ENCODE results near the gene CHRNA7. TPM values are rescaled to one million over a fixed set of nuclear protein-coding genes. Genes with fewer than 3 reads are reported as not detected.
"Not testable (repeated sequence)": the region's sequence is repeated elsewhere in the genome, so short reads cannot be mapped to it uniquely, and the experiment has no call there.

The CHRNA7 gene
- polyA plus RNA-seq, 1 of the 3 experiments (the other 2 are of a cell fraction): 0.38 TPM

- TF ChIP-seq FOSL2 (IDR thresholded peaks at IDR 0.05; ENCODE audit: borderline replicate concordance, low read depth): no peak
- TF ChIP-seq GATA2 (CRISPR knock-in tag; IDR thresholded peaks at IDR 0.05): no peak
- no peak for TF ChIP-seq POLR2AphosphoS5 (IDR thresholded peaks at IDR 0.05; ENCODE audit: low read depth, low read length)
- TF ChIP-seq TEAD4 (IDR thresholded peaks at IDR 0.05; ENCODE audit: borderline replicate concordance, insufficient read depth): no peak
- TF ChIP-seq NFIC (IDR thresholded peaks at IDR 0.05; ENCODE audit: borderline replicate concordance): no peak
- TF ChIP-seq EZH2phosphoT487 (IDR thresholded peaks at IDR 0.05; ENCODE audit: borderline replicate concordance, low read depth): no peak
- no peak for TF ChIP-seq YY1 (IDR thresholded peaks at IDR 0.05; ENCODE audit: low read depth)
- no peak for TF ChIP-seq USF1 (IDR thresholded peaks at IDR 0.05; ENCODE audit: borderline replicate concordance, low read depth)
- no peak for TF ChIP-seq FOXJ3 (CRISPR knock-in tag; IDR thresholded peaks at IDR 0.05)
- no peak for TF ChIP-seq RXRA (IDR thresholded peaks at IDR 0.05; ENCODE audit: borderline replicate concordance, low read depth)
- no peak for TF ChIP-seq SMC3 (IDR thresholded peaks at IDR 0.05; ENCODE audit: low read depth, low read length)
- no peak for TF ChIP-seq SIN3A (IDR thresholded peaks at IDR 0.05; ENCODE audit: borderline replicate concordance, low read depth, low read length)
- 62% methylated on average over 1 of the region's 1 CpG for WGBS (ENCODE audit: low lambda C conversion rate)
- CTCF ChIA-PET: interaction anchor here (1.5 kb wide), 1 partner anchor 123 kb away, joined by 6 read pairs; no protein-coding TSS in a partner anchor
- DNase-seq: no peak
- no peaks in the 10 kb centered on the region for H3K36me3 ChIP-seq (replicated peaks in 1 of 2; ENCODE audit: control insufficient read depth in 1 of 2, insufficient read depth in 2 of 2, low read length in 1 of 2)
- no peaks in the 10 kb centered on the region for H3K9me2 ChIP-seq
- H4K20me1 ChIP-seq (ENCODE audit: insufficient read depth): no peaks in the 10 kb centered on the region
- no peaks in the 10 kb centered on the region for H3K79me2 ChIP-seq (ENCODE audit: insufficient read depth)
- no peak overlapping the region for H3K4me3 ChIP-seq (ENCODE audit: low read depth in 2 of 2, low read length in 1 of 2)
- no peak overlapping the region for H3K4me2 ChIP-seq
- H2AFZ ChIP-seq (ENCODE audit: low read depth): no peak overlapping the region
- no peaks in the 10 kb centered on the region for H3K27me3 ChIP-seq (ENCODE audit: insufficient read depth)
- peaks cover 0 to 11% of the 10 kb centered on the region in 2 experiments; a peak in 1 of 4 replicates for H3K4me1 ChIP-seq (ENCODE audit: control insufficient read depth in 1 of 2, insufficient read depth in 2 of 2, low read depth in 1 of 2, low read length in 1 of 2)
- no peaks in the 10 kb centered on the region for H3K9me3 ChIP-seq
- H3K27ac ChIP-seq (ENCODE audit: low read depth in 2 of 2, low read length in 1 of 2): no peak overlapping the region
- no peaks in the 10 kb centered on the region for H3F3A ChIP-seq (replicated peaks; ENCODE audit: insufficient read depth)
- POLR2A ChIA-PET: no interaction called here
- no peak overlapping the region for H3K9ac ChIP-seq
Observed at GRCh38 chr15:32152574-32152973, 122.3 kb downstream of the CHRNA7 start.

GRCh38 chr15:32153868-32154623 lies 123.7 kb downstream of the CHRNA7 start:
- H3K27me3 ChIP-seq (ENCODE audit: insufficient read depth); H3K36me3 ChIP-seq (replicated peaks in 1 of 2; ENCODE audit: control insufficient read depth in 1 of 2, insufficient read depth in 2 of 2, low read length in 1 of 2); H3K4me3 ChIP-seq (ENCODE audit: low read depth in 2 of 2, low read length in 1 of 2); H3K79me2 ChIP-seq (ENCODE audit: insufficient read depth); CTCF ChIA-PET; POLR2A ChIA-PET; H3F3A ChIP-seq (replicated peaks; ENCODE audit: insufficient read depth); H3K9me3 ChIP-seq; DNase-seq; H3K4me1 ChIP-seq (ENCODE audit: control insufficient read depth in 1 of 2, insufficient read depth in 2 of 2, low read depth in 1 of 2, low read length in 1 of 2); H2AFZ ChIP-seq (ENCODE audit: low read depth); H3K4me2 ChIP-seq; H3K9me2 ChIP-seq; H4K20me1 ChIP-seq (ENCODE audit: insufficient read depth); H3K27ac ChIP-seq (ENCODE audit: low read depth in 2 of 2, low read length in 1 of 2); H3K9ac ChIP-seq: not testable (repeated sequence)
- WGBS (ENCODE audit: low lambda C conversion rate): no CpG with 5 or more reads among the region's 18 CpGs

- H3K27me3 ChIP-seq (ENCODE audit: insufficient read depth); DNase-seq; H2AFZ ChIP-seq (ENCODE audit: low read depth); H3K4me2 ChIP-seq; H3K9me2 ChIP-seq; H3K4me1 ChIP-seq (ENCODE audit: control insufficient read depth in 1 of 2, insufficient read depth in 2 of 2, low read depth in 1 of 2, low read length in 1 of 2); H3K79me2 ChIP-seq (ENCODE audit: insufficient read depth); H4K20me1 ChIP-seq (ENCODE audit: insufficient read depth); H3K27ac ChIP-seq (ENCODE audit: low read depth in 2 of 2, low read length in 1 of 2); CTCF ChIA-PET; H3F3A ChIP-seq (replicated peaks; ENCODE audit: insufficient read depth); POLR2A ChIA-PET; H3K4me3 ChIP-seq (ENCODE audit: low read depth in 2 of 2, low read length in 1 of 2); H3K36me3 ChIP-seq (replicated peaks in 1 of 2; ENCODE audit: control insufficient read depth in 1 of 2, insufficient read depth in 2 of 2, low read length in 1 of 2); H3K9ac ChIP-seq; H3K9me3 ChIP-seq: not testable (repeated sequence)
- WGBS (ENCODE audit: low lambda C conversion rate): no CpG with 5 or more reads among the region's 2 CpGs
Observed at GRCh38 chr15:32162143-32162542, 131.8 kb downstream of the CHRNA7 start.

GRCh38 chr15:32164065-32164464 lies 133.8 kb downstream of the CHRNA7 start:
- H2AFZ ChIP-seq (ENCODE audit: low read depth); H4K20me1 ChIP-seq (ENCODE audit: insufficient read depth); H3K27ac ChIP-seq (ENCODE audit: low read depth in 2 of 2, low read length in 1 of 2); H3K36me3 ChIP-seq (replicated peaks in 1 of 2; ENCODE audit: control insufficient read depth in 1 of 2, insufficient read depth in 2 of 2, low read length in 1 of 2); H3K79me2 ChIP-seq (ENCODE audit: insufficient read depth); H3K27me3 ChIP-seq (ENCODE audit: insufficient read depth); POLR2A ChIA-PET; CTCF ChIA-PET; H3F3A ChIP-seq (replicated peaks; ENCODE audit: insufficient read depth); H3K4me1 ChIP-seq (ENCODE audit: control insufficient read depth in 1 of 2, insufficient read depth in 2 of 2, low read depth in 1 of 2, low read length in 1 of 2); H3K9ac ChIP-seq; H3K4me3 ChIP-seq (ENCODE audit: low read depth in 2 of 2, low read length in 1 of 2); H3K4me2 ChIP-seq; H3K9me2 ChIP-seq; DNase-seq; H3K9me3 ChIP-seq: not testable (repeated sequence)
- 0% methylated on average over 1 of the region's 7 CpGs for WGBS (ENCODE audit: low lambda C conversion rate)

GRCh38 chr15:32164747-32165146 lies 134.4 kb downstream of the CHRNA7 start:
- H3K9me3 ChIP-seq; H3K27me3 ChIP-seq (ENCODE audit: insufficient read depth); CTCF ChIA-PET; H3K79me2 ChIP-seq (ENCODE audit: insufficient read depth); DNase-seq; H3K36me3 ChIP-seq (replicated peaks in 1 of 2; ENCODE audit: control insufficient read depth in 1 of 2, insufficient read depth in 2 of 2, low read length in 1 of 2); H3K4me3 ChIP-seq (ENCODE audit: low read depth in 2 of 2, low read length in 1 of 2); H3K4me1 ChIP-seq (ENCODE audit: control insufficient read depth in 1 of 2, insufficient read depth in 2 of 2, low read depth in 1 of 2, low read length in 1 of 2); H3K9ac ChIP-seq; POLR2A ChIA-PET; H3K4me2 ChIP-seq; H3K9me2 ChIP-seq; H2AFZ ChIP-seq (ENCODE audit: low read depth); H3F3A ChIP-seq (replicated peaks; ENCODE audit: insufficient read depth); H4K20me1 ChIP-seq (ENCODE audit: insufficient read depth); H3K27ac ChIP-seq (ENCODE audit: low read depth in 2 of 2, low read length in 1 of 2): not testable (repeated sequence)
- no CpG with 5 or more reads among the region's 1 CpG for WGBS (ENCODE audit: low lambda C conversion rate)

Data from SK-N-SH (cell line).